GM23338 (cell line): ENCODE results near the gene NRROS. TPM values are rescaled to one million over a fixed set of nuclear protein-coding genes. Genes with fewer than 3 reads are reported as not detected.
"Not testable (repeated sequence)": the region's sequence is repeated elsewhere in the genome, so short reads cannot be mapped to it uniquely, and the experiment has no call there.

ENCODE experiments used
- ATAC-seq: fragments of 200-7000 bp; cut with Tn5 transposase; 3 replicates; pipeline ENCODE4 v1.9.1; 2020
- DNase-seq: peaks from one replicate; pipeline ENCODE4 v3.0.0-alpha.2; 2015; ENCODE audit warnings: low spot score
- H2AFZ ChIP-seq: fragments of 200-600 bp; sonication (generic); 2 replicates; pipeline ENCODE4 v1.8.0; 2016; ENCODE audit warnings: antibody characterized with exemption, mild to moderate bottlenecking, moderate library complexity
- H3F3A ChIP-seq: fragments of 200-600 bp; sonication (generic); replicated peaks from 2 replicates; pipeline ENCODE4 v1.8.0; 2017; ENCODE audit warnings: antibody characterized with exemption, mixed run types, low read depth
- H3K27ac ChIP-seq: fragments of 200-600 bp; sonication (generic); 2 replicates; pipeline ENCODE4 v1.6.1; 2016; ENCODE audit warnings: low read depth
- H3K27me3 ChIP-seq: fragments of 200-600 bp; sonication (generic); 2 replicates; pipeline ENCODE4 v1.8.0; 2016; ENCODE audit warnings: mild to moderate bottlenecking, mixed run types, moderate library complexity; ENCODE audit not compliant: insufficient read depth
- H3K36me3 ChIP-seq: fragments of 200-600 bp; sonication (generic); 2 replicates; pipeline ENCODE4 v1.8.0; 2016; ENCODE audit warnings: mild to moderate bottlenecking; ENCODE audit not compliant: insufficient read depth
- H3K4me1 ChIP-seq: fragments of 200-600 bp; sonication (generic); 2 replicates; pipeline ENCODE4 v1.8.0; 2016; ENCODE audit warnings: mild to moderate bottlenecking, moderate library complexity; ENCODE audit not compliant: insufficient read depth
- H3K4me2 ChIP-seq: fragments of 200-600 bp; sonication (generic); 2 replicates; pipeline ENCODE4 v1.7.1; 2017; ENCODE audit warnings: mixed run types
- H3K4me3 ChIP-seq: fragments of 200-600 bp; sonication (generic); 2 replicates; pipeline ENCODE4 v1.6.1; 2016; ENCODE audit warnings: mixed run types
- H3K79me2 ChIP-seq: fragments of 200-600 bp; sonication (generic); replicated peaks from 2 replicates; pipeline ENCODE4 v1.8.0; 2017; ENCODE audit warnings: mild to moderate bottlenecking; ENCODE audit not compliant: insufficient read depth
- H3K9me2 ChIP-seq: fragments of 200-600 bp; sonication (generic); 2 replicates; pipeline ENCODE4 v1.8.0; 2017; ENCODE audit not compliant: insufficient read depth
- H4K20me1 ChIP-seq: fragments of 200-600 bp; sonication (generic); replicated peaks from 2 replicates; pipeline ENCODE4 v1.8.0; 2017; ENCODE audit warnings: mild to moderate bottlenecking; ENCODE audit not compliant: insufficient read depth
- H3K27ac Mint-ChIP-seq: 2 replicates; pipeline ENCODE4 v1.8.0; 2020; ENCODE audit warnings: inconsistent platforms, mild to moderate bottlenecking, moderate library complexity, mixed read lengths
- H3K27me3 Mint-ChIP-seq: 3 replicates; pipeline ENCODE4 v1.8.0; 2022; ENCODE audit warnings: low read depth, mild to moderate bottlenecking, moderate library complexity, mixed read lengths, inconsistent platforms; ENCODE audit not compliant: insufficient read depth, poor library complexity
- H3K36me3 Mint-ChIP-seq: 3 replicates; pipeline ENCODE4 v1.8.0; 2021; ENCODE audit warnings: low read depth, mild to moderate bottlenecking, inconsistent platforms, moderate library complexity, mixed read lengths
- H3K4me1 Mint-ChIP-seq: 3 replicates; pipeline ENCODE4 v1.8.0; 2020; ENCODE audit warnings: mild to moderate bottlenecking, inconsistent platforms, mixed read lengths
- H3K4me3 Mint-ChIP-seq: 3 replicates; pipeline ENCODE4 v1.8.0; 2021; ENCODE audit warnings: moderate library complexity, mild to moderate bottlenecking, inconsistent platforms, mixed read lengths
- H3K9me3 Mint-ChIP-seq: 3 replicates; pipeline ENCODE4 v1.8.0; 2020; ENCODE audit warnings: moderate library complexity, mild to moderate bottlenecking, inconsistent platforms, mixed read lengths
- CTCF ChIP-seq, 2 experiments: fragments of 200-600 bp in 1 of 2; sonication (generic) in 1 of 2; conservative IDR thresholded peaks; 2 replicates each; pipeline versions ENCODE4 v1.5.1 to v1.6.1; 2016 to 2017; ENCODE audit warnings: antibody characterized with exemption in 2 of 2, low read depth in 2 of 2, mild to moderate bottlenecking in 2 of 2, moderate library complexity in 1 of 2
- EZH2 ChIP-seq: fragments of 200-600 bp; sonication (generic); IDR thresholded peaks from one replicate; pipeline ENCODE4 v1.8.0; 2017; ENCODE audit warnings: antibody characterized with exemption, mild to moderate bottlenecking, low read depth; ENCODE audit not compliant: unreplicated experiment
- POLR2AphosphoS5 ChIP-seq: IDR thresholded peaks from 2 replicates; pipeline ENCODE4 v1.6.1; 2016; ENCODE audit warnings: antibody characterized with exemption, low read depth
- STAT1 ChIP-seq: IDR thresholded peaks from one replicate; pipeline ENCODE4 v1.6.1; 2016; ENCODE audit warnings: antibody characterized with exemption; ENCODE audit not compliant: unreplicated experiment
- ZNF331 ChIP-seq: fragments of 250-450 bp; sonication (Bioruptor Pico); IDR thresholded peaks from 2 replicates; pipeline ENCODE4 v1.5.0; 2020; ENCODE audit warnings: low read depth, mild to moderate bottlenecking, moderate library complexity
- ZNF462 ChIP-seq: fragments of 250-450 bp; sonication (Bioruptor Pico); IDR thresholded peaks from 2 replicates; pipeline ENCODE4 v1.5.0; 2020; ENCODE audit warnings: mild to moderate bottlenecking, moderate library complexity
- polyA plus RNA-seq: library from polyadenylated mRNA; unstranded; fragments of >200 nt; fragmentation: Nextera tagmentation; extraction: Ambion mirVana; gene quantifications from 2 replicates; pipeline ENCODE4 v1.2.1, GENCODE V29; 2016
- total RNA-seq: library from RNA; depleted of rRNA; stranded (reverse); fragments of >200 nt; shearing (Covaris generic); gene quantifications from 2 replicates; pipeline ENCODE4 v1.2.3, GENCODE V29; 2014

Gene NRROS
- total and polyA plus RNA-seq, 2 experiments from 2014 or later = 2.3 to 8.5 TPM

GRCh38 chr3:196596355-196596754 is 43.1 kb upstream of the NRROS start:
- no peaks in the 10 kb centered on the region for H3K9me2 ChIP-seq
- H3K36me3 ChIP-seq = no peaks in the 10 kb centered on the region
- Mint-ChIP-seq H3K27me3 (peaks cover 2% of the 10 kb centered on the region), H3K9me3 (no peaks in the 10 kb centered on the region), H3K36me3 (no peaks in the 10 kb centered on the region; the same call in 2 of the 3 replicates), H3K4me3 (no peak overlapping the region), H3K27ac (no peak overlapping the region), H3K4me1 (no peaks in the 10 kb centered on the region)
- H2AFZ ChIP-seq = 0 out of 2 replicates have a peak overlapping the region, but pooled peaks have one; percentile 28
- H3K27ac ChIP-seq = no peak overlapping the region
- TF ChIP-seq STAT1 (no peak), ZNF331 (no peak), EZH2 (no peak), CTCF (conservative IDR thresholded peaks at IDR 0.05; ENCODE audit: low read depth in 2 of 2) (no peak), POLR2AphosphoS5 (no peak), ZNF462 (CRISPR knock-in tag) (no peak)
- DNase-seq (no peak), ATAC-seq (peak; percentile 67)
- no peaks in the 10 kb centered on the region for H4K20me1 ChIP-seq
- H3K4me1 ChIP-seq = no peaks in the 10 kb centered on the region
- no peak overlapping the region for H3K4me3 ChIP-seq
- H3K79me2 ChIP-seq = no peaks in the 10 kb centered on the region
- no peaks in the 10 kb centered on the region for H3F3A ChIP-seq
- H3K4me2 ChIP-seq = no peak overlapping the region
- H3K27me3 ChIP-seq = no peaks in the 10 kb centered on the region

GRCh38 chr3:196597971-196598733 is 41.3 kb upstream of the NRROS start:
- H3K27ac Mint-ChIP-seq, DNase-seq, H3K9me2 ChIP-seq, H3K27me3 ChIP-seq, H4K20me1 ChIP-seq, H3F3A ChIP-seq, H3K4me2 ChIP-seq, ATAC-seq, H3K4me1 ChIP-seq, H3K36me3 Mint-ChIP-seq, H3K4me3 ChIP-seq, H3K27ac ChIP-seq, H3K79me2 ChIP-seq, H3K4me3 Mint-ChIP-seq, H3K4me1 Mint-ChIP-seq, H3K27me3 Mint-ChIP-seq, H3K36me3 ChIP-seq, H3K9me3 Mint-ChIP-seq: not testable (repeated sequence)
- peak overlapping the region; percentile 91 for H2AFZ ChIP-seq
